Activated B cell treated with CpG ODN at 0.5 μM for 24 hours (primary cell): ENCODE results near the gene CST9L. TPM values are rescaled to one million over a fixed set of nuclear protein-coding genes. Genes with fewer than 3 reads are reported as not detected.

ENCODE experiments used
- ATAC-seq: fragments of 200-7000 bp; cut with Tn5 transposase; one replicate; pipeline ENCODE4 v1.10.0; 2021; ENCODE audit warnings: low read depth, mild to moderate bottlenecking, moderate library complexity
- CTCF ChIA-PET: fragments of 350-600 bp; sonication (Branson Sonifier 250); formaldehyde crosslinking; loops from one replicate; lab custom pipeline; 2021; ENCODE audit warnings: antibody characterized with exemption; lab: Charles Lee
- POLR2A ChIA-PET: fragments of 350-600 bp; sonication (Branson Sonifier 250); formaldehyde crosslinking; loops from one replicate; lab custom pipeline; 2021; ENCODE audit warnings: antibody characterized with exemption; lab: Charles Lee
- DNase-seq: peaks from one replicate; pipeline ENCODE4 v3.0.0; 2022
- H3K27ac Mint-ChIP-seq: one replicate; pipeline ENCODE4 v1.8.0; 2020; ENCODE audit warnings: mixed read lengths
- H3K27me3 Mint-ChIP-seq: one replicate; pipeline ENCODE4 v1.8.0; 2021; ENCODE audit warnings: mixed read lengths
- H3K36me3 Mint-ChIP-seq: one replicate; pipeline ENCODE4 v1.8.0; 2021; ENCODE audit warnings: low read depth, mixed read lengths
- H3K4me1 Mint-ChIP-seq: one replicate; pipeline ENCODE4 v1.8.0; 2021; ENCODE audit warnings: mixed read lengths
- H3K4me3 Mint-ChIP-seq: one replicate; pipeline ENCODE4 v1.8.0; 2020; ENCODE audit warnings: mild to moderate bottlenecking, mixed read lengths
- H3K9me3 Mint-ChIP-seq: one replicate; pipeline ENCODE4 v1.8.0; 2020; ENCODE audit warnings: mixed read lengths
- intact Hi-C: fragments of 100-400 bp; cut with micrococcal nuclease; formaldehyde crosslinking; loops from one replicate; pipeline ENCODE4 v1.15.1; 2024
- total RNA-seq: library from RNA; stranded (reverse); gene quantifications from 2 replicates; pipeline ENCODE4 v1.2.3, GENCODE V29; 2022
- TF ChIP-seq, protein P1 (sequence below): fragments of 200-600 bp; IDR thresholded peaks from one replicate; pipeline ENCODE4 v1.8.0; 2022; ENCODE audit warnings: antibody characterized with exemption, mild to moderate bottlenecking

CST9L gene
- total RNA-seq, 1 donor from 2014 or later = not detected

DNA sequence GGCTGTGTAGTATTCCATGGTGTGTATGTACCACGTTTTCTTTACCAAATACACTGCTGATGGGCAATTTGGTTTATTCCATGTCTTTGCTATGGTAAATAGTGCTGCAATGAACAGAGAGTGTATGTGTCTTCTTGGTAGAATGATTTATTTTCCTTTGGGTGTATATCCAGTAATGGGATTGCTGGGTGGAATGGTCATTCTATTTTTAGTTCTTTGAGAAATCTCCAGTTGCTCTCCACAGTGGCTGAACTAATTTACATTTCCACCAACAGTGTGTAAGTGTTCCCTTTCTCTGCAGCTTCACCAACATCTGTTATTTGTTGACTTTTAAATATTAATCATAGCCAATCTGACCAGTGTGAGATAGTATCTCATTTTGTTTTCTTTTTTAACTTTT lies 13.9 kb downstream of the CST9L start:
- no peaks in the 10 kb centered on the region for H3K27me3 Mint-ChIP-seq
- H3K4me3 Mint-ChIP-seq = no peak overlapping the region
- ATAC-seq (no peak), DNase-seq (no peak)
- no peak overlapping the region for H3K27ac Mint-ChIP-seq
- ChIA-PET CTCF (no interaction called here), POLR2A (no interaction called here)
- H3K4me1 Mint-ChIP-seq = no peaks in the 10 kb centered on the region
- H3K9me3 Mint-ChIP-seq = peaks cover 2% of the 10 kb centered on the region
- H3K36me3 Mint-ChIP-seq = no peaks in the 10 kb centered on the region
- intact Hi-C loops = no loop called here
- TF ChIP-seq, protein P1, sequence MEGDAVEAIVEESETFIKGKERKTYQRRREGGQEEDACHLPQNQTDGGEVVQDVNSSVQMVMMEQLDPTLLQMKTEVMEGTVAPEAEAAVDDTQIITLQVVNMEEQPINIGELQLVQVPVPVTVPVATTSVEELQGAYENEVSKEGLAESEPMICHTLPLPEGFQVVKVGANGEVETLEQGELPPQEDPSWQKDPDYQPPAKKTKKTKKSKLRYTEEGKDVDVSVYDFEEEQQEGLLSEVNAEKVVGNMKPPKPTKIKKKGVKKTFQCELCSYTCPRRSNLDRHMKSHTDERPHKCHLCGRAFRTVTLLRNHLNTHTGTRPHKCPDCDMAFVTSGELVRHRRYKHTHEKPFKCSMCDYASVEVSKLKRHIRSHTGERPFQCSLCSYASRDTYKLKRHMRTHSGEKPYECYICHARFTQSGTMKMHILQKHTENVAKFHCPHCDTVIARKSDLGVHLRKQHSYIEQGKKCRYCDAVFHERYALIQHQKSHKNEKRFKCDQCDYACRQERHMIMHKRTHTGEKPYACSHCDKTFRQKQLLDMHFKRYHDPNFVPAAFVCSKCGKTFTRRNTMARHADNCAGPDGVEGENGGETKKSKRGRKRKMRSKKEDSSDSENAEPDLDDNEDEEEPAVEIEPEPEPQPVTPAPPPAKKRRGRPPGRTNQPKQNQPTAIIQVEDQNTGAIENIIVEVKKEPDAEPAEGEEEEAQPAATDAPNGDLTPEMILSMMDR = no peak

DNA sequence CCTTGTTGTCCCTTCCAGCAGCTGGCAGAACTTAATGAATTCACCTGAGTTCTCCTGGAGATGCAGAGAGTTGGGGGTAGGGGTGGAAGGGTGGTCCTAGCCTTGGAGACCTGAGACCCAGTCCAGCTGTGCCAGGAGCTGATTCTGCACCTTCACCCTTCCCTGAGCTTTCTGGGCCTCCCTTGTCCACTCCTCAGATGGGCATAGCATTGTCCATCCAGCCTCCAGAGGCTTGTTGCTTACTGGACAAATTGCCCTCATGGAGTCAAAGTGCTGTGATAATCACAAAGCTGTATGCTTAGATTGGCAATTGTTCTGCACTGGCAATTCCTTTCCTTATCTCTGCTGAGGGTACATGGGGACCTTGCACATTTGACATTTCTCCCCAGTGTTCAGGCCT lies 16.5 kb downstream of the CST9L start:
- intact Hi-C loops = no loop called here
- Mint-ChIP-seq H3K9me3 (no peaks in the 10 kb centered on the region), H3K27me3 (peaks cover 2% of the 10 kb centered on the region), H3K4me1 (no peaks in the 10 kb centered on the region), H3K4me3 (no peak overlapping the region), H3K36me3 (no peaks in the 10 kb centered on the region), H3K27ac (no peak overlapping the region)
- ChIA-PET CTCF (no interaction called here), POLR2A (no interaction called here)
- no peak for ATAC-seq
- TF ChIP-seq, protein P1 = no peak
- DNase-seq = no peak

DNA sequence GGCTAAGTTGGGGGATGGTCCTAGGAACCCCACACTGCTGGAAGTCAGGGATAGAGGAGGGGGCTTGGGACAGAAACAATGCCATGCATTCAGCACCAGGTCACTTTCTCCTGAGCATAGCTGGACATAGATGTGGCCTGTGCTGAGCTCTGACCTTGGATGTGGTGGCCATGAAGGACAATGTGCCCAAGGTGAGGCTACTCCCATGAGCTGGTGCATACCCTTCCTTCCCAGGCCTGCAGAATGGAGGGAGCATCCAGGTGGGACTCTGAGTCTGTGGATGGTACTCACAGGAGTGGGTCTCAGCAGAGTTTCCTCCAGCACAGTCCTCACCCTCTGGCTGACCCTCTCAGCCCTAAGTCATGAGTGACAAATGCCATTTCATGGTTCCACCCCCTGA lies 16.9 kb downstream of the CST9L start:
- H3K27ac Mint-ChIP-seq = no peak overlapping the region
- no peak for ATAC-seq
- H3K4me1 Mint-ChIP-seq = no peaks in the 10 kb centered on the region
- H3K36me3 Mint-ChIP-seq = no peaks in the 10 kb centered on the region
- CTCF ChIA-PET = no interaction called here
- peaks cover 2% of the 10 kb centered on the region for H3K27me3 Mint-ChIP-seq
- H3K9me3 Mint-ChIP-seq = no peaks in the 10 kb centered on the region
- intact Hi-C loops = no loop called here
- POLR2A ChIA-PET = no interaction called here
- DNase-seq = no peak
- TF ChIP-seq, protein P1 = no peak
- H3K4me3 Mint-ChIP-seq = no peak overlapping the region

DNA sequence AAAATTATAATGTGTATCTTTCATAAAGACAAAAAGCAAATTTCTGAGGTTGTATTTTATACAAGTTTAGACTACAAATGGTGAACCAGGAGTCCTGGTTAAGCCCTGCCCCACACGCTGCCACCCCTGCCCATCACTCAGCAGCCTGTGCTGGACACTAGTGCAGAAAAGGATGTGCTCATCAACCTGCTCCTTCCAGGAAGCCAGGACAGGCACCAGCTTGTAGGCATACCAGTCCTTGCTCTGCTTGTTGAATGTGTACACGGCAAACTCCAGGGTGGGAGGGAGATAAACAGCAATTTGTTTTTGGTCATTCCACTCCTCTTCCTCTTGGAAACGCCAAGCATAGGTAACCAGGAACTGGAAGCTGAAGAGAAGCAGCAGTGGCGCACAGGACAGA lies 18.1 kb downstream of the CST9L start:
- intact Hi-C loops = no loop called here
- Mint-ChIP-seq H3K36me3 (no peaks in the 10 kb centered on the region), H3K4me3 (no peak overlapping the region), H3K27ac (no peak overlapping the region), H3K27me3 (peaks cover 5% of the 10 kb centered on the region), H3K9me3 (no peaks in the 10 kb centered on the region), H3K4me1 (no peaks in the 10 kb centered on the region)
- DNase-seq = no peak
- ATAC-seq = no peak
- TF ChIP-seq, protein P1 = no peak
- ChIA-PET CTCF (no interaction called here), POLR2A (no interaction called here)

DNA sequence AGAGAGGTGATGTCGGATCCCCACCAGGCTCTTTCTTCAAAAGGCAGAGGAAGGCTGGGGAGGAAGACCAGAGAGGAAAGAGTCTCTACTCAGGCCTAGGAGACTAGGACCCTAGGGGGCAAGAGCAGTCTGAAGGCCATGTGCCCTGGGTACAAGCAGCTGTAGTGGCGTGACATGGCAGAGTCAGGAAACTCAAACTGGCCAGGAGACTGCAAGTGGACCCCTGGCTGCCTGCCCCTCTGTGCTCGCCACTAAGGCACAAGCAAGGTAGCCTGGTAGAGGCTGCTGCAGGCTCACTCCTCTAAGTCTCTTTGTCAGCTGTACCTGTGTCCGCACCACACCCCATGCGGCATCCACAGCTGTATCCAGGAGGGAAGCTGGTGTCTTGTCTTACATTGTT lies 19.9 kb downstream of the CST9L start:
- DNase-seq = no peak
- POLR2A ChIA-PET = no interaction called here
- Mint-ChIP-seq H3K27me3 (peaks cover 5% of the 10 kb centered on the region), H3K27ac (no peak overlapping the region), H3K36me3 (no peaks in the 10 kb centered on the region), H3K4me1 (no peaks in the 10 kb centered on the region), H3K4me3 (no peak overlapping the region), H3K9me3 (no peaks in the 10 kb centered on the region)
- TF ChIP-seq, protein P1 = no peak
- ATAC-seq = no peak
- intact Hi-C loops = no loop called here
- CTCF ChIA-PET = no interaction called here
